ENCODE data around the gene TRIM8. TPM values are rescaled to one million over a fixed set of nuclear protein-coding genes. Genes with fewer than 3 reads are reported as not detected.

The TRIM8 gene
- polyA plus RNA-seq, 1 experiment: 105 TPM

- ChIA-PET POLR2A (no interaction called here), CTCF (interaction anchor here (1.4 kb wide), 1 partner anchor 16 kb away, joined by 7 read pairs; no protein-coding TSS in a partner anchor)
- Histone ChIP-seq H3K27me3 (ENCODE audit: control insufficient read depth, insufficient read depth, low read length) (no peaks in the 10 kb centered on the region), H3K4me3 (ENCODE audit: low read depth, low read length) (no peak overlapping the region), H3K36me3 (ENCODE audit: control insufficient read depth, insufficient read depth, low read length) (peaks cover 58% of the 10 kb centered on the region)
- no peak for DNase-seq (ENCODE audit: low read depth)
- no peak for TF ChIP-seq CTCF (IDR thresholded peaks at IDR 0.05; ENCODE audit: insufficient read depth, low read depth, low read length)
Measured at GRCh38 chr10:102653060-102653459, 8.8 kb downstream of the TRIM8 start.

GRCh38 chr10:102654566-102654965 lies 10.3 kb downstream of the TRIM8 start:
- POLR2A ChIA-PET: no interaction called here
- H3K27me3 ChIP-seq (ENCODE audit: control insufficient read depth, insufficient read depth, low read length): no peaks in the 10 kb centered on the region
- no peak overlapping the region for H3K4me3 ChIP-seq (ENCODE audit: low read depth, low read length)
- CTCF ChIA-PET: no interaction called here
- H3K36me3 ChIP-seq (ENCODE audit: control insufficient read depth, insufficient read depth, low read length): peaks cover 65% of the 10 kb centered on the region
- no peak for DNase-seq (ENCODE audit: low read depth)
- TF ChIP-seq CTCF (IDR thresholded peaks at IDR 0.05; ENCODE audit: insufficient read depth, low read depth, low read length): no peak

- DNase-seq (ENCODE audit: low read depth): no peak
- Histone ChIP-seq H3K4me3 (ENCODE audit: low read depth, low read length) (no peak overlapping the region), H3K36me3 (ENCODE audit: control insufficient read depth, insufficient read depth, low read length) (peaks cover 65% of the 10 kb centered on the region), H3K27me3 (ENCODE audit: control insufficient read depth, insufficient read depth, low read length) (no peaks in the 10 kb centered on the region)
- TF ChIP-seq CTCF (IDR thresholded peaks at IDR 0.05; ENCODE audit: insufficient read depth, low read depth, low read length): no peak
- ChIA-PET CTCF (interaction anchor here (1.7 kb wide), 1 partner anchor 10 kb away, joined by 5 read pairs; the partner anchor contains the start of gene TRIM8), POLR2A (no interaction called here)
Measured at GRCh38 chr10:102654969-102655368, 10.7 kb downstream of the TRIM8 start.

GRCh38 chr10:102656026-102656425 lies 11.7 kb downstream of the TRIM8 start:
- no peak for TF ChIP-seq CTCF (IDR thresholded peaks at IDR 0.05; ENCODE audit: insufficient read depth, low read depth, low read length)
- no peak for DNase-seq (ENCODE audit: low read depth)
- Histone ChIP-seq H3K27me3 (ENCODE audit: control insufficient read depth, insufficient read depth, low read length) (no peaks in the 10 kb centered on the region), H3K36me3 (ENCODE audit: control insufficient read depth, insufficient read depth, low read length) (peaks cover 59% of the 10 kb centered on the region), H3K4me3 (ENCODE audit: low read depth, low read length) (no peak overlapping the region)
- ChIA-PET POLR2A (interaction anchor here (0.6 to 0.8 kb wide), 3 partner anchors 20 to 711 kb away, joined by 3 to 15 read pairs (median 12); no protein-coding TSS in a partner anchor), CTCF (interaction anchor here (0.9 to 1.7 kb wide), 2 partner anchors 11 to 23 kb away, joined by 5 read pairs; partner anchors contain the start of gene TRIM8)

GRCh38 chr10:102656791-102657371 lies 12.6 kb downstream of the TRIM8 start:
- no peak for DNase-seq (ENCODE audit: low read depth)
- Histone ChIP-seq H3K27me3 (ENCODE audit: control insufficient read depth, insufficient read depth, low read length) (no peaks in the 10 kb centered on the region), H3K4me3 (ENCODE audit: low read depth, low read length) (no peak overlapping the region), H3K36me3 (ENCODE audit: control insufficient read depth, insufficient read depth, low read length) (peaks cover 52% of the 10 kb centered on the region)
- ChIA-PET POLR2A (interaction anchor here (0.8 kb wide), 1 partner anchor 19 kb away, joined by 15 read pairs; no protein-coding TSS in a partner anchor), CTCF (interaction anchor here (0.9 to 1.7 kb wide), 2 partner anchors 12 to 22 kb away, joined by 5 read pairs; partner anchors contain the start of gene TRIM8)
- TF ChIP-seq CTCF (IDR thresholded peaks at IDR 0.05; ENCODE audit: insufficient read depth, low read depth, low read length): no peak

Measured in BJ (cell line).